GM12878 (cell line): Measurements from ENCODE around the gene SPG7. TPM values are rescaled to one million over a fixed set of nuclear protein-coding genes. Genes with fewer than 3 reads are reported as not detected.

ENCODE experiments used
- BMI1 ChIP-seq: fragments of 450-650 bp; IDR thresholded peaks from 2 replicates; pipeline ENCODE4 v1.6.1; 2016; ENCODE audit warnings: mild to moderate bottlenecking, moderate library complexity, borderline replicate concordance
- CBFB ChIP-seq: IDR thresholded peaks from 2 replicates; pipeline ENCODE4 v1.6.1; 2016; ENCODE audit warnings: antibody characterized with exemption, low read depth
- CBX3 ChIP-seq: fragments of 200-600 bp; sonication (generic); IDR thresholded peaks from 2 replicates; pipeline ENCODE4 v1.6.1; 2016; ENCODE audit warnings: low read depth, borderline replicate concordance
- CHD4 ChIP-seq: fragments of 200-600 bp; sonication (generic); IDR thresholded peaks from 2 replicates; pipeline ENCODE4 v1.6.1; 2016; ENCODE audit warnings: mild to moderate bottlenecking
- DPF2 ChIP-seq: fragments of 450-650 bp; IDR thresholded peaks from 2 replicates; pipeline ENCODE4 v1.6.1; 2017; ENCODE audit warnings: mild to moderate bottlenecking
- E2F4 ChIP-seq: IDR thresholded peaks from 2 replicates; pipeline ENCODE4 v1.6.1; 2012; ENCODE audit warnings: low read depth, low read length, improper control_type of control experiment
- E2F8 ChIP-seq: fragments of 450-650 bp; IDR thresholded peaks from 2 replicates; pipeline ENCODE4 v1.6.1; 2018; ENCODE audit warnings: mild to moderate bottlenecking, low read depth, moderate library complexity; ENCODE audit not compliant: partially characterized antibody
- ESRRA ChIP-seq: IDR thresholded peaks from 2 replicates; pipeline ENCODE4 v1.6.1; 2012; ENCODE audit warnings: mild to moderate bottlenecking, low read length, improper control_type of control experiment
- HDAC2 ChIP-seq: fragments of 200-600 bp; sonication (generic); IDR thresholded peaks from 2 replicates; pipeline ENCODE4 v1.6.1; 2017
- IKZF2 ChIP-seq, 2 experiments: fragments of 450-650 bp; IDR thresholded peaks; 2 replicates each; pipeline ENCODE4 v1.6.1; 2017; ENCODE audit warnings: mild to moderate bottlenecking in 2 of 2, moderate library complexity in 2 of 2
- JUNB ChIP-seq: IDR thresholded peaks from 2 replicates; pipeline ENCODE4 v1.6.1; 2016; ENCODE audit warnings: antibody characterized with exemption, mild to moderate bottlenecking
- KDM1A ChIP-seq: fragments of 200-600 bp; sonication (generic); IDR thresholded peaks from 2 replicates; pipeline ENCODE4 v1.6.1; 2016; ENCODE audit warnings: borderline replicate concordance
- NFYA ChIP-seq: IDR thresholded peaks from 2 replicates; pipeline ENCODE4 v1.6.1; 2011; ENCODE audit warnings: low read depth, mild to moderate bottlenecking, low read length, improper control_type of control experiment, borderline replicate concordance
- POLR2AphosphoS5 ChIP-seq: IDR thresholded peaks from 2 replicates; pipeline ENCODE4 v1.6.1; 2011; ENCODE audit warnings: mild to moderate bottlenecking, low read length, inconsistent platforms
- RAD21 ChIP-seq: IDR thresholded peaks from 2 replicates; pipeline ENCODE4 v1.6.1; 2011; ENCODE audit warnings: mild to moderate bottlenecking, low read depth, low read length, moderate library complexity; ENCODE audit not compliant: insufficient read depth
- RCOR1 ChIP-seq: conservative IDR thresholded peaks from 2 replicates; pipeline ENCODE4 v1.6.1; 2012; ENCODE audit warnings: low read depth, low read length, improper control_type of control experiment
- SIX5 ChIP-seq: IDR thresholded peaks from 2 replicates; pipeline ENCODE4 v1.6.1; 2011; ENCODE audit warnings: mild to moderate bottlenecking, low read depth, low read length, moderate library complexity; ENCODE audit not compliant: severe bottlenecking
- ZBED1 ChIP-seq: IDR thresholded peaks from 2 replicates; pipeline ENCODE4 v1.6.1; 2016; ENCODE audit warnings: borderline replicate concordance
- polyA plus RNA-seq, 11 experiments: library from polyadenylated mRNA; depleted of rRNA in 4 of 11; unstranded in 6 of 11; stranded (reverse) in 5 of 11; fragments of >200 nt; fragmentation: Nextera tagmentation in 4 of 11; fragmentation: Illumina TruSeq in 1 of 11; extraction: Ambion mirVana in 4 of 11; extraction: Trizol in 1 of 11; gene quantifications; 1 replicate in 1 of 11; 2 replicates in 10 of 11; pipeline versions ENCODE4 v1.2.1 to v1.2.3, GENCODE V29; 2011 to 2016; ENCODE audit warnings: inconsistent platforms in 2 of 11, missing spikeins in 2 of 11, low read depth in 1 of 11
- total RNA-seq, 4 experiments: library from RNA; depleted of rRNA in 3 of 4; stranded (reverse); fragments of >200 nt in 3 of 4; fragmentation: Illumina TruSeq in 1 of 4; extraction: Trizol in 1 of 4; gene quantifications; 2 replicates each; pipeline versions ENCODE4 v1.2.1 to v1.2.3, GENCODE V29; 2013 to 2021
- TF ChIP-seq, protein P1 (sequence below): IDR thresholded peaks from 2 replicates; pipeline ENCODE4 v1.6.1; 2012; ENCODE audit warnings: improper control_type of control experiment, low read depth, low read length; ENCODE audit not compliant: insufficient replicate concordance
- TF ChIP-seq, protein P2 (sequence below): IDR thresholded peaks from 2 replicates; pipeline ENCODE4 v1.6.1; 2011; ENCODE audit warnings: borderline replicate concordance, low read depth, mild to moderate bottlenecking, moderate library complexity, low read length; ENCODE audit not compliant: insufficient read depth, poor library complexity, severe bottlenecking

SPG7 gene
- total and polyA plus RNA-seq, 10 of the 15 experiments (the other 5 are each of a cell fraction or from before 2014, with no cell fraction given): 5.9 to 75.9 (median 52.5) TPM

GRCh38 chr16:89490439-89491237 lies 17.6 kb upstream of the SPG7 start, which contains the start of gene ANKRD11 (continued):
- TF ChIP-seq E2F8 (no peak), IKZF2 (IDR thresholded peaks at IDR 0.05) (no peak), SIX5 (peak; percentile 32), ESRRA (no peak), RAD21 (no peak), BMI1 (no peak), DPF2 (peak; percentile 99), NFYA (peak; percentile 56; the same call in 1 of the 2 replicates), KDM1A (no peak), HDAC2 (no peak), CBFB (no peak), CBX3 (no peak), RCOR1 (no peak), POLR2AphosphoS5 (peak; percentile 92), E2F4 (no peak; the same call in 1 of the 2 replicates), JUNB (no peak), ZBED1 (no peak), CHD4 (no peak)
- TF ChIP-seq, protein P1, sequence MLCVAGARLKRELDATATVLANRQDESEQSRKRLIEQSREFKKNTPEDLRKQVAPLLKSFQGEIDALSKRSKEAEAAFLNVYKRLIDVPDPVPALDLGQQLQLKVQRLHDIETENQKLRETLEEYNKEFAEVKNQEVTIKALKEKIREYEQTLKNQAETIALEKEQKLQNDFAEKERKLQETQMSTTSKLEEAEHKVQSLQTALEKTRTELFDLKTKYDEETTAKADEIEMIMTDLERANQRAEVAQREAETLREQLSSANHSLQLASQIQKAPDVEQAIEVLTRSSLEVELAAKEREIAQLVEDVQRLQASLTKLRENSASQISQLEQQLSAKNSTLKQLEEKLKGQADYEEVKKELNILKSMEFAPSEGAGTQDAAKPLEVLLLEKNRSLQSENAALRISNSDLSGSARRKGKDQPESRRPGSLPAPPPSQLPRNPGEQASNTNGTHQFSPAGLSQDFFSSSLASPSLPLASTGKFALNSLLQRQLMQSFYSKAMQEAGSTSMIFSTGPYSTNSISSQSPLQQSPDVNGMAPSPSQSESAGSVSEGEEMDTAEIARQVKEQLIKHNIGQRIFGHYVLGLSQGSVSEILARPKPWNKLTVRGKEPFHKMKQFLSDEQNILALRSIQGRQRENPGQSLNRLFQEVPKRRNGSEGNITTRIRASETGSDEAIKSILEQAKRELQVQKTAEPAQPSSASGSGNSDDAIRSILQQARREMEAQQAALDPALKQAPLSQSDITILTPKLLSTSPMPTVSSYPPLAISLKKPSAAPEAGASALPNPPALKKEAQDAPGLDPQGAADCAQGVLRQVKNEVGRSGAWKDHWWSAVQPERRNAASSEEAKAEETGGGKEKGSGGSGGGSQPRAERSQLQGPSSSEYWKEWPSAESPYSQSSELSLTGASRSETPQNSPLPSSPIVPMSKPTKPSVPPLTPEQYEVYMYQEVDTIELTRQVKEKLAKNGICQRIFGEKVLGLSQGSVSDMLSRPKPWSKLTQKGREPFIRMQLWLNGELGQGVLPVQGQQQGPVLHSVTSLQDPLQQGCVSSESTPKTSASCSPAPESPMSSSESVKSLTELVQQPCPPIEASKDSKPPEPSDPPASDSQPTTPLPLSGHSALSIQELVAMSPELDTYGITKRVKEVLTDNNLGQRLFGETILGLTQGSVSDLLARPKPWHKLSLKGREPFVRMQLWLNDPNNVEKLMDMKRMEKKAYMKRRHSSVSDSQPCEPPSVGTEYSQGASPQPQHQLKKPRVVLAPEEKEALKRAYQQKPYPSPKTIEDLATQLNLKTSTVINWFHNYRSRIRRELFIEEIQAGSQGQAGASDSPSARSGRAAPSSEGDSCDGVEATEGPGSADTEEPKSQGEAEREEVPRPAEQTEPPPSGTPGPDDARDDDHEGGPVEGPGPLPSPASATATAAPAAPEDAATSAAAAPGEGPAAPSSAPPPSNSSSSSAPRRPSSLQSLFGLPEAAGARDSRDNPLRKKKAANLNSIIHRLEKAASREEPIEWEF: peak; percentile 8
- TF ChIP-seq, protein P2, sequence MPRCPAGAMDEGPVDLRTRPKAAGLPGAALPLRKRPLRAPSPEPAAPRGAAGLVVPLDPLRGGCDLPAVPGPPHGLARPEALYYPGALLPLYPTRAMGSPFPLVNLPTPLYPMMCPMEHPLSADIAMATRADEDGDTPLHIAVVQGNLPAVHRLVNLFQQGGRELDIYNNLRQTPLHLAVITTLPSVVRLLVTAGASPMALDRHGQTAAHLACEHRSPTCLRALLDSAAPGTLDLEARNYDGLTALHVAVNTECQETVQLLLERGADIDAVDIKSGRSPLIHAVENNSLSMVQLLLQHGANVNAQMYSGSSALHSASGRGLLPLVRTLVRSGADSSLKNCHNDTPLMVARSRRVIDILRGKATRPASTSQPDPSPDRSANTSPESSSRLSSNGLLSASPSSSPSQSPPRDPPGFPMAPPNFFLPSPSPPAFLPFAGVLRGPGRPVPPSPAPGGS: peak; percentile 42
